NCI-H524 treated with DMSO at 0.1 percent for 48 hours (cell line): ENCODE results near the gene MICOS13.
"Not testable (repeated sequence)": the region's sequence is repeated elsewhere in the genome, so short reads cannot be mapped to it uniquely, and the experiment has no call there.

Source experiments
- DNase-seq: peaks from one replicate; lab custom pipeline; 2025; lab: John Stamatoyannopoulos, UW

Gene MICOS13

DNA sequence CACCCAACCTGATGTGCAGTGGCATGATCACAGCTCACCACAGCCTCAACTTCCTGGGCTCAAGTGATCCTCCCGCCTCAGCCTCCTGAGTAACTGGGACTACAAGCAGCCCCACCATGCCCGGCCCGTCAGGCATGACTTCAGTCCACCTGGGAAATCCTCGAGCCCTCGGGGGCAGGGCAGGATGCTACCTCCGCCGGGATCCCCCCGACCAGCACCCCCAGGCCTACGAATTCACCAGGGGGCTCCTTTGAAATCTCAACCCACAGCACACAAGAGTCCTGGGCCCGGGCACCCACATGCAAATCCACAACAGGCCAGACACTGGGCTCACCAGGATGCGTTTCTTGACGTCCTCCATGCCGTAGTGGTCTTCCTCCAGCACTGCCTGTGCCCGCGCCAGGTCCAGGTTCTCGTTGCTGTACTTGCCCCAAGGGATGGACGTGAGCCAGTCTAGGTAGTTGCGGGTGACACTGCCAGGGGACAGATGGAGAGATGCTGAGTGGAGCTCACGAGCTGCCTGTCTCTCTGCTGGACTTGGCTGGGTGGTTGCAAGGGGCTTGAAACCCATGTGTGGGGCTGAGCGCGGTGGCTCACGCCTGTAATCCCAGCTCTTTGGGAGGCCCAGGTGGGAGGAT is 20.3 kb upstream of the MICOS13 start:
- DNase-seq, result no peak

DNA sequence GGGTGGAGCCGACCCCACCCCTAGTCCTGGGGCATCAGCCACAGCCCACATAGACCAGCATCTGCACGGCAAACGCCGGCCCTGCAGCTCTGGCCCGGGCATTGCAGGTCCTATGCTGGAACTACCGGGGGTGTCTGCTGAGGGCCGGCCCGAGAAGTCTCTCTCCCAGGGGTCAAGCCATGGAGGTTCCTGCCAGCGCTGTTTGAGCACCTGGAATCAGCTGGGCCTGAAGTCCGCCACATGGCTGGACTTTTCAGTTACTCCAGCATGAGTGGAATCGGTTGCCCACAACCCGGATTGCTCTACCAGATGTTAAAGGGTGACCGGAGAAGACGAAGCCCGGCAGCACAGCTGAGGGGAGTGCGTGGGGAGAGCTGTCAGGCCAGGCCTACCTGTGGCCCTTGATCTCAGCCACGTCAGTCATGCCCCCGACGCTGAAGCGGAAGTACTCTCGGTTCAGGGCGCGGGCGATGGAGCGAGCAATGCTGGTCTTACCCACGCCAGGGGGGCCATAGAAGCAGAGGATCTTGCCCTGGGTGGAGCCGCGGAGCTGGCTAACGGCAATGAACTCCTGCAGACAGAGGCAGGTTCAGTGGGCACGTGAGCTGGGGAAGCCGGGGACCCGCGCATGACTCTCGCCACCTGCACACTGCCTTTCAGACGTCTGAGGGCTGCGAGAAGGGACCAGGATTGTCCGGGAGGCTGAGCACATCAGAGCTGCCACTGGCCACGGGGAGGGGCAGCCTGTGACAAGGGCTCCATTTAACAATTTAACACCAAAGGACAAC is 18.5 kb upstream of the MICOS13 start:
- DNase-seq, result no peak

DNA sequence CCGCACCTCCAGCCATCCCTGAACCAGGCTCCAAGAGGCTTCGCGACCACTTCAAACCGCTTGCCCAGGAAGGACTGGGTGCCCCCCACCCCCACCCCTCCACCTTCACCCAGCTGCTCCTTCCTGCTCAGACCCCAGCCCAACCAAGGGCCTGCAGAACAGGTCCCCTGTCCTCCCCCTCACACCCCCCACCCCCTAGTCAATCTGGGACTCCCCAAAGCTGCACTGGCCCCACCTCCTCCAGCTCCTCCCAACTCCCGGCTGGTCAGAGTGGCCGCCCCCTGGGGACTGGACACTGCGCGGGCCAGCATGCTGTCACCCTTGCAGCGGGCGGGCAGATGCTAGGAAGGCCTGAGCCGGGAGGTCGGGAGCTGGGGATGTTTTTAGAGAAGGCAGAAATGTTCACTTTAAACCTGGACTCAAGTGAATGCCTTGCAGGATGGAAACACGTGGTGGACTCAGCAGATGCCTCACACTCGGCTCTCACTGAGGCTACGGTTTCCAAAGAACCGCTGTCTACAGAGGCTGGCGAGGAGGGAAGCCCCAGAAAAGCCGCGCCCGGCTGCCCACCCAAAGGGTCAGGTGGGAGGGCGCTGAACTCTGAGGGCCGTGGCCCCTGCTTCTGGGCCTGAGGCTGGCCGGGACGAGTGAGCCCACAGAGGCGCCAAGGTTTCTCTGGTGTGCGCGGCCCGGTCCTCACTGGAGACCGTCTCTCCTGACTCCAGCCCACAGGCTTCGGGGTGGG is 17.7 kb upstream of the MICOS13 start:
- no peak for DNase-seq

DNA sequence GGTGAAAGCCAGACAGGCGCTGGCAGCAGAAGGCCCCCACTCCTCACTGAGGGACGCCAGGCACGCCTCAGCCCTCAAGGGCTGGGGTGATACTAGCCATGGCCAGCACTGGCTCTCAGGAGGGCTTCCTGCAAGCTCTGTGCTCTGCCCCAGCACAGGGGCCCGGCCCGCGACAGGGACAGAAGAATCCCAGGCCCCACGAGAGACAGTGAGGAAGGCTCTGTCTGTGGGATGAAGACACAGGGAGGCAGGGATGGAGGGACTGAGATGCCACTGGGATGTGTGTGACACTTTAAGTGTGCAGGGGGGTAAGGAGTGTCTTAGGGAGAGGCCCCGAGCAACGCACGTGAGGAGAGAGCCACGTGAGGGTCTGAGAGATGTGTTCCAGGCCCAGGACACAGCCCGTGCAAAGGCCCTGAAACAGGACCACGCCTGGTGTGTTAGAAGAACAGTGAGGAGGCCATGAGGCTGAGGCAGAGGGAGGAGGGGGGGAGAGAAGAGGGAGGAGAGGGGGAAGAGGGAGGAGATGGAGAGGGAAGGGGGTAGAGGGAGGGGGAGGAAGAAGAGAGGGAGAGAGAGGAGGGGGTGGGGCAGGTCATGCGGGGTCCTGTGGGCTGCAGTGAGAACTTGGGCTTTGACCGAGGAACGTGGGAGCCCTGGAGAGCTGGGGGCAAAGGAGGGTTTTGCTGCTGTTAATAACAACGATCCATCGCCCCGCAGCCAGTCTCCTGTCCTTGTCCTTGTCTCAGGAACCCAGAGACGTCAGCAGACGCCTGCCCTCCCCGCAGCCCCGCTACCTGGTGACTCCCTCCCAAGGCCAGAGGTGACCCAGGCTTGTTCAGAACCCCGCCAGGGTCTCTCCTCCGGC is 16.9 kb upstream of the MICOS13 start:
- no peak for DNase-seq

DNA sequence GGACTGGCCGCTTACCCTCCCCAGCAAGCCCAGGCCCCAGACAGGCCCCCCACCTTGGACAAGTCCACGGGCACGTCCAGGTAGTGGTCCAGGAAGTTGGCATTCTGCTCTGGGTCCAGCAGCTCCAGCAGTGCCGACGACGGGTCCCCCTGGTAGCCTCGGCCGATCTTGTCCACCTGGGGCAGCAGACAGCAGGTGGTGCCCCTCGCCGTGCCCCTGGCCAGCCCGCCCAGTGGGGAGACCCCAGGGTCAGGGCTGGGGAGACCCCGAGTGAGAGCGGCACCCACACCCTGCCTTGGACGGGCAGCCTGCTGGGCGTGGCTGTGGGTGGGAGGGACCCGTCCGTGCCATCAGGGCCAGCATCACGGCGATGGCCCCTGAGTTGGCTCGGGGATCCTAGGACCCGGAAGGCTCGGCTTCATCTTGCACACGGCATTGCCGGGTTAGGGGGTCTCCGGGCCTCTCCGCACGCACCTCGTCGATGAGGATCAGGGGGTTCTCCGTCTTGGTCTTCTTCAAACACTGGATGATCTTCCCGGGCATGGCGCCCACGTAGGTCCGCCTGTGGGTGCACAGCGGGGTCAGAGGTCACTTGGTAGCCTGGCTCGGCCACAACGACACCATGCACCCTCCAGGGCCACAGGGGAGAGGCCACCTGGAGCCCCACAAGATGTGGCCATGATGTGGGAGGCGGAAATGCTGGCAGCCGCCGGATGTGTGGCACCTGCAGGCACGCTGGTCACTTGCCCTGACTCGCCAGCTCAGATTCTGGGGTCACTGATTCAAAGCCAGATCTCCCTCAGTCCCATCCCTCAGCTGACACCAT is 16.1 kb upstream of the MICOS13 start:
- no peak for DNase-seq

DNA sequence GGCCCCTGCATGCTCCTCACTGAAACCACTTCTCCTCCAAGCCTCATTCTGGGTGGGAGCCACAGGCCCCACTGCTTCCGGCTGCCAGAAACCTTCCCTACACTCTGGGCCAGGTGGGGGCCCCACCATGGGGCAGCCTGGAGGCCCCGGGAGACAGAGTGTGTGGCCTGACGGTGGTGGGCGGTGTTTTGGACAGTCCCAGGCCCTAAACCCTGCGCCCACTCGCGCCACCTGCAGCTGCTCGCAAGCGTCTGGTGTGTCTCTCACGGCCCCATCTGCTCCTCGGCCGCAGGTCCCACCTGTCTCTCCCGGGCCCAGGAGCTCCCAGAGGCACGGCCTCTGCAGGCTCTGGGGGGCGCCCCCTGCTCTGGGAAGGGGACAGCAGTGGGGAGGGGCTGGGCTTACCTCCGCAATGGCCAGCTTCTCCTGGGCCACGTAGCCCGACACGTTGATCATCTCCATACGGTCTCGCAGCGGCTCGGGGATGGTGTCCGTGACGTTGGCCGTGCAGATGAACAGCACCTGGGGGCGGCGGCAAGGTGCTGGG is 15.4 kb upstream of the MICOS13 start:
- no peak for DNase-seq

DNA sequence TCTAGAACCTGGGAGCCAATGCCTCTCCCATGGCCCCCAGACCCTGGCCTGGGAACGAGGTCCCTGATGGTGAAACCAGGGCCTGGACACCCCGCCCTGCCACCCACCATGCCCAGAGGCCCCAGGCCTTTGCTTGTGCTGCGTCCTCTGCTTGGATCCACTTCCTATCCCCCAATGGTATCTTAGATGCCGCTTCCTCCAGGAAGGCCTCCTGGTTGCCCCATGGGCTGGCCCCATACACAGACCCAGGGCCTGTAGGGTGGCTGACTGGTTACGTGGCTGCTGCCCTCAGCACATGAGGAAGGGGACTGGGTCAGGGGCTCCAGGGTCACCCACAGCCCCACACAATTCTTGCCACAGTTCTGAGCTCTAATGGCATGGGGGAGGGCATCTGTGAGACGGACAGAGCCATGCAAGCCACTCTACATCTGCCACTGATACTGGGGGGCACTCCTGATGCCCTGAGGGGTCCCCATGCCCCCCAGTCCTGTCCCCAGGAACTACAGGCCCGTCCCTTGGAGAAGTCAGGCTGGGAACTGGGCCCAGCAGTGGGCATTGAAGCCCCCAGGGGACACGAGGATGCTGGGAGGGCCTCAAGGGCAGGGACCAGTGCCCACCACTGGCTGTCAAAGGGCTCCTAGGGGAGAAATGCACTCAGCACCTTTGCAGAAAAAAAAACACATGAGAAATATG is 14.8 kb upstream of the MICOS13 start:
- DNase-seq, result no peak

DNA sequence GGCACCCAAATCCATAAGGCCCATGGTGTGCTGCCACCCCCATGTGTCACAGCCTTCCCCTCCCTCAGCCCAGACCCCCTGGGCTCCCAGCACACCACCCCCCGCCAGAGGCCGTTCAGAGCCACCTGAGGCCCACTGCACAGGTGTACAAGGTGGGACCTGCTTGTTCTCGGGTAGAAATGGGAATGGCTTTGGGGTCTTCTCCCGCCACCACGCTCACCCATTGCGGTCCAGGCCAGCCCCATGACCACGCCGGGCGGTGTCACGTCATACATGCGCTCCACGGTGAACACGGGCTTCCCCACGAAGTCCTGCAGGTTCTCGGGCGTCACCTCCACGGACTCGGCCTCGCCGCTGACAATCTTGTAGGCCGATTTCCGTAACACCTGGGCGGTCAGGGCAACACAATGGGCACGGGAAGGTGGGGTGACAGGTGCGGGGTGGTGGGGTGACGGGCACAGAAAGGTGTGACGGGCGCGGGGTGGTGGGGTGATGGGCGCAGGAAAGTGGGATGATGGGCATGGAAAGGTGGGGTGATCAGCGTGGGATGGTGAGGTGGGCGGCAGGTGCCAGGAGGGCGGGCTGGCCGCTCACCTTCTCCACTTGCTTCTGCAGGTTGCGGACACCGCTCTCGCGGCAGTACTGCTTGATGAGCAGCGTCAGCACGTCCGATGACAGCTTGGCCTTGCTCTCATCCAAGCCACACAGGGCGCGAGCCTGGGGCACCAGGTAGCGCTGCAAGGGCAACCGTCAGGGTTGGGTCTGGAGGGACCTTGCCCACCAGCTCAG is 14.0 kb upstream of the MICOS13 start:
- DNase-seq, result no peak

DNA sequence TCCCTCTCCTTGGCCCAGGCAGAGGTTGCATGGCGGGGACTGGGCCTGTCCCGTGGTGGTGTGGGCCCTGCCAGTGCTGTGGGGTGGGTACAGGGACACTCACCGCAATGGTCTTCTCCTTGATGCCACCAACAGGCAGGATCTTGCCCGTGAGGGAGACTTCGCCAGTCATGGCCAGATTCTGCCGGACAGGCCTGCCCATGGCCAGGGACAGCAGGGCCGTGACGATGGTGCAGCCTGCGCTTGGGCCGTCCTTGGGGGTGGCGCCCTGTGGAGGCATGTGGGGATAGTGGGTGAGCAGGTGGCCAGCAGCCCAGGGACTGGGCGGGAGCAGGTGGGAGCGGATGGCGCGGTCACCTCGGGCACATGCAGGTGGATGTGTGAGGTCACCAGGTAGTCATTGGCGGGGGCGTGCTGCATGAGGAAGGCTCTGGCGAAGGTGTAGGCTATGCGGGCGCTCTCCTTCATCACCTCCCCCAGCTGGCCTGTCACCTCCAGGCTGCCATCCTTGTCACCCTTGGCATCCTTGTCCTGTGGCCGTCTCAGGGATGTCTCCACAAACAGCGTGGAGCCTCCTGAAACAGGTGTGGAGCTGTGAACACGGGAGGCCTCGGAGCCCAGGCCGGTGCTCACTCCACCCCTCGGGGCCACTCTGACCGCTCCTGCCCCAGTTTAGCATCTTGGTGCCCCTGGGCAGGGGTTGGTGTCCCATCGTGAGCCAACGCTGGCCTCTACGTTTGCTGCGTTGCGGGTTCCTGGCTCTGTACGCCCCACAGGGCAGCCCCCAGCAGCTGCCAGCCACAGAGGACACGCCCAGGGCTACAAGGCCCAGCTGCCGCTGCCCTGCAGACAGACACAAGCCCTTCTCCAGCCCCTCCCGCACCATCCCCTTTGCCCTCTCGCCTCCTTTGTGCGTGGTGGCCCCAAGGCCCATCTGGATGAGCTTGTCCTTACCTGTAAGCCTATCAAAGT is 13.2 kb upstream of the MICOS13 start:
- DNase-seq, result no peak

DNA sequence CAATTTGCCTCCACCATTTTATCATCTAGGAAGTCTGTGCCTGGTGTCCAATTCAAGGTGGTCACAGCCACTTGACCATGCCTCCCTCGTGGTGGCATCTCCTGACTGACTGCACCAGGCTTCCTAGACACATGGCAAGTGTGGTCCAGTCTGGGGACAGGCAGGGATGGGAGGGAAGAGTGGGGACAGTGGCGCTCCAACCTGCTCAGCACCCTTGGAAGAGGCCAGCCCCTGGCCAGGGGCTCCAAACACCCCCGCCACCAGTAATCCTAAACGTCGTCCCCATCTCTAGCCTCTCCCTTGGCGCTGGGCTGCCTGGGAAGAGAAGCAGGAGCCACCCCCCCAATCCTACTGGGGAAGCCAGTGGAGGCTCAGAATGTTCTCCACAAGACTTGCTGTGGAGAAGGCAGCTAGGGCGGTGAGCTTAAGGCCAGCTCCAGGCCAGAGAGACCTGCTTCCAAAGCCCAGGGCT is 12.4 kb upstream of the MICOS13 start:
- DNase-seq, result no peak

DNA sequence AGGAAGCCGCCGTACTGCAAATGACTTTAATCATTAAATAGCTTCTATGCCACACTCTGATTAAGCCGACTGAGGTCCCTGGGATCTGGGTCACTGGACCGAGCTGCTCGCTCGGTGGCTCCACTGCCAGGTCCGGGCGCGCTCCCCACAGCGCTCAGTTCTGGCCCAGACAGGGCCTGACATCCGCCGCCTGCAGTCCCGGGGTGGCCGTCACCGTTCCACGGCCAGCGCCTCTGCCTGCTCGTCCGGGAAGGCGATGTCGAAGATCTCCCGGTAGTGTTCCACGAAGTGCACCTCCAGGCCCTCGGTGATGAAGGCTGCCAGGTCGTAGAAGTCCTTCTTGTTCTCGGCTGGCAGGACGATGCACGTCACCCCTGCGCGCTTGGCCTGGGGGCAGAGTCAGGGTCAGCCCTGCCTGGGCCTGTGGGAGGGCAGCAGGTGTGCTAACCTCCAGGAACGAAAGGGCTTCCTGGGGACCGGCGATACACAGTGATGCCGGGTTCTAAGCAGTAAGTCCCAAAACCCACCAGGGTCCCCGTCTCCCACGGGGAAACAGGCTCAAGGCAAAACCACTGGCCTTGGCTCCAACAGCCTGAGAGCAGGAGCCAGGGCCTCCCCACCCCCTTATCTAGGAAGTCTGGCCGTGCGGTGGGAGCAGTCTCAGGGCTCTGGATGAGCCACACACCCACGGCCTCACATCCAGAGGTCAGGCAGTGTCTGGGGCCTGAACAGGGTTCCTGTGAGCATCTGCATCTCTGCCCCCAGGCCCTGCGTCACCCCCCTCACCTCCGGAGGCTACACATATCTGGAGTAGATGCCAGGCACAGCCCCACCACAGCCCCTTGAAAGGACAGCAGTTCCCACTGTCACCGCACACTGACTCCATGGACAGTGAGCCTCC is 11.8 kb upstream of the MICOS13 start:
- no peak for DNase-seq

DNA sequence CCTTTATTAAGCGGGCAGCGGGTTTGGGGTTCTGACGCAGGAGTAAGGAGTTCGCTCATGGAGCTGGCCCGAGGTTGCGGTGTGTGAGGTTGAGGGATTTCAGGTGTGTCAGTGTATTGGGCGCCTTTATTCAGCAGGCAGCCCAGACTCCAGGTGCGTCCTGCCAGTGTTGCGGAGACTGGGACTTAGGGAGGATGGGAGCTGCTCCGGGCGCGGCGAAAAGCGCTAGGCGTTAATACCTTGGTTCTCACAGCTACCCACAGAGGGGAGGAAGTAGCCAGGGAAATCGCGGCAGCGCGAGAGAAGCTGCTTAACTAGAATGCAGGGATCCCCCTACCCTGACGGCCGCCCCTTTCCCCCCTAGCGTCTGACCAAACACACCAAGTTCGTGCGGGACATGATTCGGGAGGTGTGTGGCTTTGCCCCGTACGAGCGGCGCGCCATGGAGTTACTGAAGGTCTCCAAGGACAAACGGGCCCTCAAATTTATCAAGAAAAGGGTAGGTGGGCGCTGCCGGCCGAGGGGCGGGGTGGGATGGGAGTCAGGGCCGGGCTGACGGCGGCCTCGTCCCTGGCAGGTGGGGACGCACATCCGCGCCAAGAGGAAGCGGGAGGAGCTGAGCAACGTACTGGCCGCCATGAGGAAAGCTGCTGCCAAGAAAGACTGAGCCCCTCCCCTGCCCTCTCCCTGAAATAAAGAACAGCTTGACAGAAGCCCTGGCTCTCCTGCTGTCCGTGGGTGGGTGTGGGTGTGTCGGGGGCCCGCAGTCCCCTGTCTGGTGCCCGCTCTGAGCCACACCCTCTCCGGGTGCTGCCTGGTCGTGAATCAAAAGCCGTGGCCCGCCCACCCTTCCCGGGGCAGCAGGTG is 10.9 kb upstream of the MICOS13 start:
- no peak for DNase-seq

DNA sequence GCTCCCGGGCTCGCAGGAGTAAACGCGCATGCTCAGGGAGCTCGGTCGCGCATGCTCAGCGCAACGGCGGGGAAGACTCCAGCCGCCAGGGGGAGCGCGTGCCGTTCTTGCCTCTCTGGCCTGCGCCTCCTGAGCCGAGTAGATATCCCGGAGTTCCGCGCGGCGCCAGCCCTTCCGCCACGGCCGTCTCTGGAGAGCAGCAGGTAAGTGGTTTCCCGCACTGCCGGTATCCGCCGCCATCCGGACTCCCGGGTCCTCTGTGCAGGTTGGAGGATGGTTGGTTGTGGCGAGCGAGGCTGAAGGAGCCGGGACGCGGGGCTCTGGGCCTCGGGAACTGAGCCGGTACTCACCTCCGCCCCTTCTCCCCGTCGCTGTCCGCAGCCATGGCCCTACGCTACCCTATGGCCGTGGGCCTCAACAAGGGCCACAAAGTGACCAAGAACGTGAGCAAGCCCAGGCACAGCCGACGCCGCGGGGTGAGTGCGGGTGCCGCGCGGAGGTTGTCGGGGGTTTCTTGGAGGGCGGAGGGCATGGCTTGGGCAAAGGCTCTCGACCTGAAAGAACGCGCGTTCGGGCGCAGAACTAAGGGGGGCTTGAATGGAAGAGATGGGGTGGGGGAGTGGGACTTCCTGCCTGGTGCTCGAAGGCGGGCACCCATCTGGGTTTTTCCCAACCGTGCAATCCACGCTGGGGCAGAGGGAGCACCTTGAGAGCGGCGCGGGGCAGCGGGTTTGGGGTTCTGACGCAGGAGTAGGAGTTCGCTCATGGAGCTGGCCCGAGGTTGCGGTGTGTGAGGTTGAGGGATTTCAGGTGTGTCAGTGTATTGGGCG is 10.0 kb upstream of the MICOS13 start, which contains the start of gene RPL36:
Gene RPL36, plus strand, starts transcription at position 171 of the 830 bp plus-strand sequence. Its CDS starts 213 bp downstream, at position 384.
- DNase-seq, result peak; percentile 65

DNA sequence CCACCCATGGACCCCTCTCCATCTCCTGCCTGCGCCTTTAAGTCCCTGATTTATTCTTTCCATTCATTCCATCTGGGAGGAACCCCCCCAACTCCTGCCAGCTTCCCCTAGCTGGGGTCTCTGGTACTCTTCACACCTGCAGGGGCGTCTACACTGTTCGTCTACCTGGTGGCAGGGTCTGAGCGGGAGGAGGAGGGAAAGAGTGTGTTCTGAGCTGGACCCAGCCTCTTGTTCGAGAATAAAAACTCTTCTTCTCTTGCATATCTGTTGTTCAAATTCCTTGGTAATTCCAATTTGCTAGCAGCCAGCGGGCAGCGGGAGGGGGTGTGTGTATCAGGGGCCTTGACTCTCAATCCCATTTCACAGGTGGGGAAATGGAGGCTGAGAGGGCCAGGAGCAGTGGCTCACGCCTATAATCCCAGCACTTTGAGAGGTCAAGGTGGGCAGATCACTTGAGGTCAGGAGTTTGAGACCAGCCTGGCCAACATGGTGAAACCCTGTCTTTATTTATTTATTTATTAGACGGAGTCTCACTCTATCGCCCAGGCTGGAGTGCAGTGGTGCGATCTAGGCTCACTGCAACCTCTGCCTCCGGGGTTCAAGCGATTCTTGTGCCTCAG is 8.1 kb upstream of the MICOS13 start:
- DNase-seq, result not testable (repeated sequence)
